GM12878 (cell line): ENCODE measurements around the gene DGAT2. TPM values are rescaled to one million over a fixed set of nuclear protein-coding genes. Genes with fewer than 3 reads are reported as not detected.

ENCODE experiments used
- ATAC-seq: fragments of 200-7000 bp; cut with Tn5 transposase; 3 replicates; pipeline ENCODE4 v1.9.1; 2020; ENCODE audit warnings: mild to moderate bottlenecking, moderate library complexity
- BruUV-seq: library from RNA; stranded (reverse); fragments of 400-500 nt; replicated peaks from 2 replicates; lab custom pipeline; 2021; lab: Mats Ljungman, UMichigan
- CTCF ChIA-PET: fragments of 300-600 bp; sonication (Branson Sonifier 250); formaldehyde crosslinking; extraction: SDS; loops from one replicate; lab custom pipeline; 2021; ENCODE audit warnings: inconsistent platforms; lab: Yijun Ruan, JAX
- POLR2A ChIA-PET: fragments of 350-600 bp; formaldehyde crosslinking; extraction: SDS; loops from one replicate; lab custom pipeline; 2021; ENCODE audit warnings: inconsistent platforms; lab: Charles Lee
- RAD21 ChIA-PET: fragments of 300-600 bp; sonication (Branson Sonifier 250); formaldehyde crosslinking; loops from one replicate; lab custom pipeline; 2023; ENCODE audit warnings: antibody characterized with exemption; ENCODE audit not compliant: unreplicated experiment; lab: Charles Lee
- SMC1A ChIA-PET: fragments of 300-600 bp; sonication (Branson Sonifier 250); formaldehyde crosslinking; loops from one replicate; lab custom pipeline; 2023; ENCODE audit not compliant: unreplicated experiment, uncharacterized antibody; lab: Charles Lee
- DNase-seq: peaks from one replicate; pipeline ENCODE4 v3.0.0-alpha.2; 2011; ENCODE audit warnings: low read depth, low spot score
- FAIRE-seq: peaks from 3 replicates; lab custom pipeline; 2011; peaks lifted over from hg19 to GRCh38; lab: Jason Lieb, UNC
- H2AFZ ChIP-seq: 2 replicates; pipeline ENCODE4 v1.6.0; 2011; ENCODE audit warnings: low read depth, low read length, control low read depth; ENCODE audit not compliant: control insufficient read depth
- H3K27ac ChIP-seq: 2 replicates; pipeline ENCODE4 v1.5.1; 2011; ENCODE audit warnings: control low read depth; ENCODE audit not compliant: control insufficient read depth, insufficient read depth
- H3K27me3 ChIP-seq, 2 experiments: replicated peaks in 1 of 2; 2 replicates each; pipeline versions ENCODE4 v1.6.0 to v1.6.1; 2011; ENCODE audit warnings: low read length in 1 of 2; ENCODE audit not compliant: control insufficient read depth in 2 of 2, insufficient read depth in 2 of 2
- H3K36me3 ChIP-seq, 2 experiments: 2 replicates each; pipeline ENCODE4 v1.5.1; 2011; ENCODE audit warnings: low read length in 1 of 2; ENCODE audit not compliant: control insufficient read depth in 2 of 2, insufficient read depth in 2 of 2
- H3K4me1 ChIP-seq: 2 replicates; pipeline ENCODE4 v1.6.1; 2011; ENCODE audit warnings: mild to moderate bottlenecking, low read length, moderate library complexity, mixed read lengths; ENCODE audit not compliant: control insufficient read depth, insufficient read depth
- H3K4me2 ChIP-seq: 2 replicates; pipeline ENCODE4 v1.6.0; 2011; ENCODE audit warnings: control low read depth; ENCODE audit not compliant: control insufficient read depth, insufficient read depth
- H3K4me3 ChIP-seq: fragments of 200-600 bp; sonication (generic); 2 replicates; pipeline ENCODE4 v1.5.1; 2016
- H3K79me2 ChIP-seq: 2 replicates; pipeline ENCODE4 v1.6.0; 2011; ENCODE audit warnings: low read length; ENCODE audit not compliant: control insufficient read depth, insufficient read depth
- H3K9ac ChIP-seq: 2 replicates; pipeline ENCODE4 v1.8.0; 2011; ENCODE audit warnings: low read length, control low read depth, mixed read lengths; ENCODE audit not compliant: control insufficient read depth, insufficient read depth
- H3K9me3 ChIP-seq: replicated peaks from 3 replicates; pipeline ENCODE4 v1.5.1; 2011; ENCODE audit warnings: mild to moderate bottlenecking, low read length; ENCODE audit not compliant: control insufficient read depth, insufficient read depth
- H4K20me1 ChIP-seq: 2 replicates; pipeline ENCODE4 v1.6.0; 2011; ENCODE audit not compliant: control insufficient read depth, insufficient read depth
- BHLHE40 ChIP-seq, 2 experiments: fragments of 450-650 bp in 1 of 2; IDR thresholded peaks; 2 replicates each; pipeline ENCODE4 v1.6.1; 2011 to 2017; ENCODE audit warnings: low read depth in 2 of 2, borderline replicate concordance in 1 of 2, improper control_type of control experiment in 1 of 2, low read length in 1 of 2, mild to moderate bottlenecking in 1 of 2
- EGR1 ChIP-seq, 2 experiments: IDR thresholded peaks; 1 replicate in 1 of 2; 2 replicates in 1 of 2; pipeline ENCODE4 v1.6.1; 2011 to 2012; ENCODE audit warnings: low read depth in 2 of 2, low read length in 2 of 2, borderline replicate concordance in 1 of 2, mild to moderate bottlenecking in 1 of 2, moderate library complexity in 1 of 2
- MYC ChIP-seq: IDR thresholded peaks from 2 replicates; pipeline ENCODE4 v1.6.1; 2011; ENCODE audit warnings: mild to moderate bottlenecking, low read length, moderate library complexity, inconsistent platforms; ENCODE audit not compliant: insufficient read depth, insufficient replicate concordance, insufficient read length, severe bottlenecking
- SMARCA5 ChIP-seq: fragments of 450-650 bp; IDR thresholded peaks from 2 replicates; pipeline ENCODE4 v1.6.1; 2017; ENCODE audit warnings: mild to moderate bottlenecking
- ZZZ3 ChIP-seq: IDR thresholded peaks from 2 replicates; pipeline ENCODE4 v1.6.1; 2011; ENCODE audit warnings: low read depth; ENCODE audit not compliant: control insufficient read depth, insufficient read length
- WGBS: methylation state at CpG from one replicate; pipeline ENCODE4 v1.1.6; 2016; ENCODE audit warnings: low lambda C conversion rate; ENCODE audit not compliant: insufficient replicate concordance, insufficient coverage; ENCODE audit errors: missing lambda C conversion rate; 5-methylcytosine and 5-hydroxymethylcytosine counted together
- in situ Hi-C: fragments of 300-500 bp; cut with MboI; formaldehyde crosslinking; loops from 9 replicates; pipeline ENCODE4 v1.14.3; 2018; ENCODE audit warnings: mixed read lengths
- intact Hi-C: fragments of 100-400 bp; cut with micrococcal nuclease; formaldehyde crosslinking; loops from one replicate; pipeline ENCODE4 v1.14.2; 2022; ENCODE audit not compliant: unreplicated experiment
- polyA plus RNA-seq, 11 experiments: library from polyadenylated mRNA; depleted of rRNA in 4 of 11; unstranded in 6 of 11; stranded (reverse) in 5 of 11; fragments of >200 nt; fragmentation: Nextera tagmentation in 4 of 11; fragmentation: Illumina TruSeq in 1 of 11; extraction: Ambion mirVana in 4 of 11; extraction: Trizol in 1 of 11; gene quantifications; 1 replicate in 1 of 11; 2 replicates in 10 of 11; pipeline versions ENCODE4 v1.2.1 to v1.2.3, GENCODE V29; 2011 to 2016; ENCODE audit warnings: inconsistent platforms in 2 of 11, missing spikeins in 2 of 11, low read depth in 1 of 11
- total RNA-seq, 4 experiments: library from RNA; depleted of rRNA in 3 of 4; stranded (reverse); fragments of >200 nt in 3 of 4; fragmentation: Illumina TruSeq in 1 of 4; extraction: Trizol in 1 of 4; gene quantifications; 2 replicates each; pipeline versions ENCODE4 v1.2.1 to v1.2.3, GENCODE V29; 2013 to 2021
- TF ChIP-seq, protein P1 (sequence below): fragments of 450-650 bp; conservative IDR thresholded peaks from 2 replicates; pipeline ENCODE4 v1.6.1; 2017; ENCODE audit warnings: mild to moderate bottlenecking, moderate library complexity

Gene DGAT2
- total and polyA plus RNA-seq, 10 of the 15 experiments (the other 5 are each of a cell fraction or from before 2014, with no cell fraction given): 5.1 to 25.9 (median 17.6) TPM

DNA sequence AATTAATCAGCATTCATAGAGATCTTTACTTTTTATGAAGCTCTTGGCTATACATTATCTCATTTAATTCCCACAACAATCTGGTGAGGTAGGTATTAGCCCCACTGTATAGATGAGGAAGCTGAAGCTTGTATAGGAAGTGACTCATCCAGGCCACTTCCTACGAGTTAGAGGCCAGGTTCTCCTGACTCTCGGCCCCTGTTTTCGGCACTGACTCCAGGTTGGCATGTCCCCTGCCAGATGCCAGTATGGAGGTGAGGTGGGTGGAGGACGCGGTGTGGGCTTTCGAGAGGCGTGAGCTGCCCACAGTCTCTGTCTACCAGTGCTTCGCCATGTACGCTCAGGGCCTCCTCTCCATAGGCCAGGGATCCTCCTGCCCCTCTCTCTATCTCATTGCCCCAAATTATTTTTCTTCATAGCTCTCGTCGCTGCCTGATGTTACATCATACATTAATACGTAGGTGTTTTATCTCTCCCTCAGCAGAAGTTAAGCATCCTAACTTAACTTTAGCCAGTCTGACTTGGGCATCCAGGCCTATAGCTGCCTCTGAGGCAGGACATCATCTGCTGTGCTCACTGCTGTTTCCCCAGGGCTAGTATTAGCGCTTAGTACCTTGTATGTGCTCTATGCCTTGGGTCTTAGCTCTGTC, 9.0 kb downstream of the DGAT2 start:
- RAD21 ChIA-PET: interaction anchor here (0.6 to 1.6 kb wide), 4 partner anchors 9 to 430 kb away, joined by 3 to 4 read pairs (median 3); no protein-coding TSS in a partner anchor
- no peaks in the 10 kb centered on the region; the same call in 1 of the 2 replicates for H3K79me2 ChIP-seq
- WGBS: 78% methylated on average over 13 of the region's 13 CpGs
- CTCF ChIA-PET: interaction anchor here (0.6 to 6.0 kb wide), 3 partner anchors 9 to 435 kb away, joined by 3 to 44 read pairs (median 6); no protein-coding TSS in a partner anchor
- no peak overlapping the region for H3K4me3 ChIP-seq
- FAIRE-seq (no peak), DNase-seq (no peak), ATAC-seq (no peak)
- intact Hi-C loops: no loop called here
- H3K9ac ChIP-seq: no peak overlapping the region
- H3K27ac ChIP-seq: no peak overlapping the region
- H2AFZ ChIP-seq: no peak overlapping the region
- POLR2A ChIA-PET: interaction anchor here (5.9 kb wide), 1 partner anchor 9 kb away, joined by 27 read pairs; no protein-coding TSS in a partner anchor
- TF ChIP-seq BHLHE40 (IDR thresholded peaks at IDR 0.05; ENCODE audit: borderline replicate concordance in 1 of 2, low read depth in 2 of 2, low read length in 1 of 2): no peak
- TF ChIP-seq MYC: no peak
- TF ChIP-seq SMARCA5: no peak
- no peak for TF ChIP-seq EGR1 (IDR thresholded peaks at IDR 0.05; ENCODE audit: borderline replicate concordance in 1 of 2, low read depth in 2 of 2, low read length in 2 of 2)
- H3K4me2 ChIP-seq: no peak overlapping the region
- no TSS peak for BruUV-seq
- H3K36me3 ChIP-seq: no peaks in the 10 kb centered on the region
- SMC1A ChIA-PET: interaction anchor here (1.2 kb wide), 1 partner anchor 24 kb away, joined by 3 read pairs; no protein-coding TSS in a partner anchor
- peaks cover 25% of the 10 kb centered on the region for H3K4me1 ChIP-seq
- H3K9me3 ChIP-seq: no peaks in the 10 kb centered on the region
- H4K20me1 ChIP-seq: no peaks in the 10 kb centered on the region
- in situ Hi-C loops: no loop called here
- no peaks in the 10 kb centered on the region for H3K27me3 ChIP-seq

DNA sequence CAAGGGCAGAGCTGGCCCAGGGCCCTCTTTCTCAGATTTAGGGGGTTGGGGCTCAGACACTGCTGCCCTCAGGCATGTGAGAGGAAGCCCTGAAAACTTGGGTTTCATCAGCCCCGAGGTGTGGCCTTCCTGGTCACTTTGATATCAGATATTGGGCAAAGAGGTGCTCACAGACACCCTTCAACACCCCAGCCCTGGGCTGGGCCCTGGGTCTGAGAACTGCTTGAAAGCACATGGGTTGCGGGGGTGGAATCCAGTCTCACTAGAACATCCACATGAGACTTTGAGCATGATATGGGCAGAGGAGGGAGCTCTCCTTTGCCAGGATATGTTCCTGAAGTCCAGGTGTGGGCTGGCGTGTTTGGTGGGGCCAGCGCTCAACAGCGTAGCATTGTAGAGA, 10.4 kb downstream of the DGAT2 start:
- intact Hi-C loops (no loop called here), in situ Hi-C loops (no loop called here)
- ChIA-PET SMC1A (interaction anchor here (1.2 kb wide), 1 partner anchor 36 kb away, joined by 3 read pairs; the partner anchor contains the start of gene UVRAG), POLR2A (no interaction called here), RAD21 (interaction anchor here (1.0 to 1.6 kb wide), 2 partner anchors 9 to 18 kb away, joined by 3 to 4 read pairs; no protein-coding TSS in a partner anchor), CTCF (interaction anchor here (0.6 to 1.0 kb wide), 2 partner anchors 88 to 373 kb away, joined by 3 read pairs; no protein-coding TSS in a partner anchor)
- no peaks in the 10 kb centered on the region for H4K20me1 ChIP-seq
- no peaks in the 10 kb centered on the region for H3K27me3 ChIP-seq
- no peak overlapping the region for H3K4me2 ChIP-seq
- H3K36me3 ChIP-seq: no peaks in the 10 kb centered on the region; a peak in 1 of 4 replicates
- 85% methylated on average over 5 of the region's 5 CpGs for WGBS
- H3K27ac ChIP-seq: no peak overlapping the region
- H3K4me3 ChIP-seq: no peak overlapping the region
- H3K9me3 ChIP-seq: no peaks in the 10 kb centered on the region
- H3K4me1 ChIP-seq: peaks cover 12% of the 10 kb centered on the region
- no peak overlapping the region for H2AFZ ChIP-seq
- ATAC-seq (no peak), FAIRE-seq (no peak), DNase-seq (no peak)
- no TSS peak for BruUV-seq
- no peak overlapping the region for H3K9ac ChIP-seq
- H3K79me2 ChIP-seq: no peaks in the 10 kb centered on the region; the same call in 1 of the 2 replicates
- TF ChIP-seq ZZZ3: no peak
- TF ChIP-seq, protein P1, sequence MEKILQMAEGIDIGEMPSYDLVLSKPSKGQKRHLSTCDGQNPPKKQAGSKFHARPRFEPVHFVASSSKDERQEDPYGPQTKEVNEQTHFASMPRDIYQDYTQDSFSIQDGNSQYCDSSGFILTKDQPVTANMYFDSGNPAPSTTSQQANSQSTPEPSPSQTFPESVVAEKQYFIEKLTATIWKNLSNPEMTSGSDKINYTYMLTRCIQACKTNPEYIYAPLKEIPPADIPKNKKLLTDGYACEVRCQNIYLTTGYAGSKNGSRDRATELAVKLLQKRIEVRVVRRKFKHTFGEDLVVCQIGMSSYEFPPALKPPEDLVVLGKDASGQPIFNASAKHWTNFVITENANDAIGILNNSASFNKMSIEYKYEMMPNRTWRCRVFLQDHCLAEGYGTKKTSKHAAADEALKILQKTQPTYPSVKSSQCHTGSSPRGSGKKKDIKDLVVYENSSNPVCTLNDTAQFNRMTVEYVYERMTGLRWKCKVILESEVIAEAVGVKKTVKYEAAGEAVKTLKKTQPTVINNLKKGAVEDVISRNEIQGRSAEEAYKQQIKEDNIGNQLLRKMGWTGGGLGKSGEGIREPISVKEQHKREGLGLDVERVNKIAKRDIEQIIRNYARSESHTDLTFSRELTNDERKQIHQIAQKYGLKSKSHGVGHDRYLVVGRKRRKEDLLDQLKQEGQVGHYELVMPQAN: no peak
